Kidney (tissue), 14 donors: ENCODE data around the gene MXD1. TPM values are rescaled to one million over a fixed set of nuclear protein-coding genes. Genes with fewer than 3 reads are reported as not detected.

Source experiments
- DNase-seq, 5 donors: peaks; one replicate each; pipeline ENCODE4 v3.0.0-alpha.2; 2013 to 2020
- FAIRE-seq: peaks from 2 replicates; lab custom pipeline; 2012; peaks lifted over from hg19 to GRCh38; lab: Jason Lieb, UNC
- H3K27ac ChIP-seq, 2 donors: one replicate each; pipeline ENCODE4 v1.7.0; 2013; ENCODE audit warnings: low read depth in 2 of 2, low read length in 2 of 2, inconsistent platforms in 1 of 2
- H3K27me3 ChIP-seq: one replicate; pipeline ENCODE4 v1.7.1; 2013; ENCODE audit warnings: low read length, inconsistent platforms; ENCODE audit not compliant: control insufficient read depth, insufficient read depth
- H3K36me3 ChIP-seq, 3 donors: one replicate each; pipeline versions ENCODE4 v1.7.0 to v1.7.1; 2013; ENCODE audit warnings: low read length in 3 of 3, control low read depth in 1 of 3, inconsistent platforms in 1 of 3; ENCODE audit not compliant: insufficient read depth in 3 of 3, control insufficient read depth in 2 of 3
- H3K4me1 ChIP-seq, 3 donors: one replicate each; pipeline versions ENCODE4 v1.7.0 to v1.7.1; 2013; ENCODE audit warnings: low read length in 3 of 3, inconsistent platforms in 1 of 3, low read depth in 1 of 3; ENCODE audit not compliant: control insufficient read depth in 2 of 3, insufficient read depth in 2 of 3
- H3K4me3 ChIP-seq, 3 donors: one replicate each; pipeline versions ENCODE4 v1.7.0 to v1.8.1; 2013; ENCODE audit warnings: low read length in 3 of 3, control low read depth in 1 of 3, inconsistent platforms in 1 of 3
- H3K9ac ChIP-seq, 3 donors: one replicate each; pipeline versions ENCODE4 v1.7.0 to v1.7.1; 2013; ENCODE audit warnings: low read length in 3 of 3, control low read depth in 1 of 3, inconsistent platforms in 1 of 3
- H3K9me3 ChIP-seq, 3 donors: one replicate each; pipeline versions ENCODE4 v1.7.0 to v1.7.1; 2013; ENCODE audit warnings: low read length in 3 of 3, control low read depth in 1 of 3, inconsistent platforms in 1 of 3; ENCODE audit not compliant: control insufficient read depth in 2 of 3, insufficient read depth in 1 of 3
- CTCF ChIP-seq: IDR thresholded peaks from 3 replicates; pipeline ENCODE4 v1.5.1; 2012; ENCODE audit warnings: mild to moderate bottlenecking, moderate library complexity, borderline replicate concordance; ENCODE audit not compliant: insufficient read depth; ENCODE audit errors: extremely low read depth
- intact Hi-C: fragments of 100-400 bp; cut with DNase I; formaldehyde crosslinking; loops from one replicate; pipeline ENCODE4 v1.11.1; 2022
- polyA plus RNA-seq: library from polyadenylated mRNA; stranded (reverse); fragments of 350-450 nt; fragmentation: Illumina TruSeq; extraction: RNeasy Lipid Tissue Mini Kit (QIAGEN cat#74804); gene quantifications from one replicate; pipeline ENCODE4 v1.2.3, GENCODE V29; 2014; ENCODE audit warnings: low read depth, low replicate concordance; ENCODE audit not compliant: insufficient read depth
- total RNA-seq: library from RNA; stranded (reverse); fragmentation: NEBNext Ultra II Directional; extraction: Animal tissue kit (Norgen Biotek cat#: 25700); gene quantifications from one replicate; pipeline ENCODE4 v1.2.1, GENCODE V29; 2021
- donor health status: control.
- donor health status: control.
- donor health status: control.
- donor health status: control.
- donor health status: control.
- donor health status: DM: yes; HTN: yes; CAD: no.
- donor health status: Normal renal cell carcinoma (clear cell type).

Gene MXD1
- total and polyA plus RNA-seq, 2 donors from 2014 or later: 4.9 to 13.3 TPM

GRCh38 chr2:69966496-69966895 lies 51.6 kb downstream of the MXD1 start:
- H3K9ac ChIP-seq: no peak overlapping the region
- no peaks in the 10 kb centered on the region for H3K27me3 ChIP-seq
- no peaks in the 10 kb centered on the region for H3K9me3 ChIP-seq
- no peaks in the 10 kb centered on the region for H3K36me3 ChIP-seq
- H3K27ac ChIP-seq: no peak overlapping the region
- intact Hi-C loops: no loop called here
- no peak for DNase-seq
- no peak for TF ChIP-seq CTCF
- no peak overlapping the region for H3K4me3 ChIP-seq
- peaks cover 0 to 3% (median 2%) of the 10 kb centered on the region in 3 donors for H3K4me1 ChIP-seq
- no peak for FAIRE-seq

GRCh38 chr2:69968609-69969008 lies 53.7 kb downstream of the MXD1 start:
- H3K36me3 ChIP-seq: no peaks in the 10 kb centered on the region
- no peaks in the 10 kb centered on the region for H3K9me3 ChIP-seq
- FAIRE-seq: no peak
- no peak overlapping the region for H3K27ac ChIP-seq
- no peaks in the 10 kb centered on the region for H3K27me3 ChIP-seq
- intact Hi-C loops: no loop called here
- DNase-seq: peak in 1 of 5 donors; percentile 59
- H3K4me1 ChIP-seq: peaks cover 0 to 3% (median 2%) of the 10 kb centered on the region in 3 donors
- no peak for TF ChIP-seq CTCF
- H3K9ac ChIP-seq: no peak overlapping the region
- no peak overlapping the region for H3K4me3 ChIP-seq

- no peak overlapping the region for H3K4me3 ChIP-seq
- FAIRE-seq: no peak
- intact Hi-C loops: no loop called here
- peak in 1 of 5 donors; percentile 54 for DNase-seq
- no peak overlapping the region for H3K9ac ChIP-seq
- no peak overlapping the region for H3K27ac ChIP-seq
- H3K27me3 ChIP-seq: no peaks in the 10 kb centered on the region
- no peaks in the 10 kb centered on the region for H3K9me3 ChIP-seq
- H3K36me3 ChIP-seq: no peaks in the 10 kb centered on the region
- TF ChIP-seq CTCF: no peak
- peaks cover 0 to 3% (median 0%) of the 10 kb centered on the region in 3 donors for H3K4me1 ChIP-seq
Observed at GRCh38 chr2:69969126-69969983, 54.4 kb downstream of the MXD1 start.
